GM19351 (cell line): ENCODE results near the gene KIF1A.
"Not testable (repeated sequence)": the region's sequence is repeated elsewhere in the genome, so short reads cannot be mapped to it uniquely, and the experiment has no call there.

Experiments
- ATAC-seq: cut with Tn5 transposase; IDR thresholded peaks from one replicate; pipeline ENCODE4 v1.9.1; 2021; ENCODE audit warnings: mild to moderate bottlenecking, moderate library complexity; ENCODE audit not compliant: unreplicated experiment

Gene KIF1A

GRCh38 chr2:240787521-240788472, 32.2 kb downstream of the KIF1A start:
- ATAC-seq = no peak

GRCh38 chr2:240786871-240787311, 33.1 kb downstream of the KIF1A start:
- no peak for ATAC-seq

- no peak for ATAC-seq
Observed at GRCh38 chr2:240786355-240786841, 33.6 kb downstream of the KIF1A start.

- no peak for ATAC-seq
Observed at GRCh38 chr2:240785424-240786335, 34.3 kb downstream of the KIF1A start.

- ATAC-seq = no peak
Observed at GRCh38 chr2:240784629-240785423, 35.2 kb downstream of the KIF1A start.

- ATAC-seq = no peak
Observed at GRCh38 chr2:240783819-240784621, 36.0 kb downstream of the KIF1A start.

GRCh38 chr2:240782886-240783818, 36.9 kb downstream of the KIF1A start:
- no peak for ATAC-seq

- no peak for ATAC-seq
Observed at GRCh38 chr2:240782221-240782885, 37.7 kb downstream of the KIF1A start.

GRCh38 chr2:240781471-240782220, 38.4 kb downstream of the KIF1A start:
- no peak for ATAC-seq

GRCh38 chr2:240780023-240780700, 39.9 kb downstream of the KIF1A start:
- ATAC-seq = no peak

GRCh38 chr2:240779250-240779832, 40.7 kb downstream of the KIF1A start:
- ATAC-seq = not testable (repeated sequence)

- ATAC-seq = no peak
Observed at GRCh38 chr2:240778426-240778825, 41.6 kb downstream of the KIF1A start.

- ATAC-seq = no peak
Observed at GRCh38 chr2:240777456-240778212, 42.4 kb downstream of the KIF1A start.

GRCh38 chr2:240775905-240776304, 44.1 kb downstream of the KIF1A start:
- ATAC-seq = no peak

- no peak for ATAC-seq
Observed at GRCh38 chr2:240774856-240775255, 45.2 kb downstream of the KIF1A start.

- ATAC-seq = no peak
Observed at GRCh38 chr2:240769096-240769495, 50.9 kb downstream of the KIF1A start.
